GM12878 (cell line): Measurements from ENCODE around the gene LGALS1. TPM values are rescaled to one million over a fixed set of nuclear protein-coding genes. Genes with fewer than 3 reads are reported as not detected.
A peak's percentile ranks its signal among the peaks of the same experiment; 100 is the strongest.

ENCODE experiments used
- ATAC-seq: fragments of 200-7000 bp; cut with Tn5 transposase; 3 replicates; pipeline ENCODE4 v1.9.1; 2020; ENCODE audit warnings: mild to moderate bottlenecking, moderate library complexity
- BruUV-seq: library from RNA; stranded (reverse); fragments of 400-500 nt; replicated peaks from 2 replicates; lab custom pipeline; 2021; lab: Mats Ljungman, UMichigan
- CTCF ChIA-PET: fragments of 300-600 bp; sonication (Branson Sonifier 250); formaldehyde crosslinking; extraction: SDS; loops from one replicate; lab custom pipeline; 2021; ENCODE audit warnings: inconsistent platforms; lab: Yijun Ruan, JAX
- POLR2A ChIA-PET: fragments of 350-600 bp; formaldehyde crosslinking; extraction: SDS; loops from one replicate; lab custom pipeline; 2021; ENCODE audit warnings: inconsistent platforms; lab: Charles Lee
- RAD21 ChIA-PET: fragments of 300-600 bp; sonication (Branson Sonifier 250); formaldehyde crosslinking; loops from one replicate; lab custom pipeline; 2023; ENCODE audit warnings: antibody characterized with exemption; ENCODE audit not compliant: unreplicated experiment; lab: Charles Lee
- SMC1A ChIA-PET: fragments of 300-600 bp; sonication (Branson Sonifier 250); formaldehyde crosslinking; loops from one replicate; lab custom pipeline; 2023; ENCODE audit not compliant: unreplicated experiment, uncharacterized antibody; lab: Charles Lee
- DNase-seq: peaks from one replicate; pipeline ENCODE4 v3.0.0-alpha.2; 2011; ENCODE audit warnings: low read depth, low spot score
- FAIRE-seq: peaks from 3 replicates; lab custom pipeline; 2011; peaks lifted over from hg19 to GRCh38; lab: Jason Lieb, UNC
- H2AFZ ChIP-seq: 2 replicates; pipeline ENCODE4 v1.6.0; 2011; ENCODE audit warnings: low read depth, low read length, control low read depth; ENCODE audit not compliant: control insufficient read depth
- H3K27ac ChIP-seq: 2 replicates; pipeline ENCODE4 v1.5.1; 2011; ENCODE audit warnings: control low read depth; ENCODE audit not compliant: control insufficient read depth, insufficient read depth
- H3K27me3 ChIP-seq, 2 experiments: replicated peaks in 1 of 2; 2 replicates each; pipeline versions ENCODE4 v1.6.0 to v1.6.1; 2011; ENCODE audit warnings: low read length in 1 of 2; ENCODE audit not compliant: control insufficient read depth in 2 of 2, insufficient read depth in 2 of 2
- H3K36me3 ChIP-seq, 2 experiments: 2 replicates each; pipeline ENCODE4 v1.5.1; 2011; ENCODE audit warnings: low read length in 1 of 2; ENCODE audit not compliant: control insufficient read depth in 2 of 2, insufficient read depth in 2 of 2
- H3K4me1 ChIP-seq: 2 replicates; pipeline ENCODE4 v1.6.1; 2011; ENCODE audit warnings: mild to moderate bottlenecking, low read length, moderate library complexity, mixed read lengths; ENCODE audit not compliant: control insufficient read depth, insufficient read depth
- H3K4me2 ChIP-seq: 2 replicates; pipeline ENCODE4 v1.6.0; 2011; ENCODE audit warnings: control low read depth; ENCODE audit not compliant: control insufficient read depth, insufficient read depth
- H3K4me3 ChIP-seq: fragments of 200-600 bp; sonication (generic); 2 replicates; pipeline ENCODE4 v1.5.1; 2016
- H3K79me2 ChIP-seq: 2 replicates; pipeline ENCODE4 v1.6.0; 2011; ENCODE audit warnings: low read length; ENCODE audit not compliant: control insufficient read depth, insufficient read depth
- H3K9ac ChIP-seq: 2 replicates; pipeline ENCODE4 v1.8.0; 2011; ENCODE audit warnings: low read length, control low read depth, mixed read lengths; ENCODE audit not compliant: control insufficient read depth, insufficient read depth
- H3K9me3 ChIP-seq: replicated peaks from 3 replicates; pipeline ENCODE4 v1.5.1; 2011; ENCODE audit warnings: mild to moderate bottlenecking, low read length; ENCODE audit not compliant: control insufficient read depth, insufficient read depth
- H4K20me1 ChIP-seq: 2 replicates; pipeline ENCODE4 v1.6.0; 2011; ENCODE audit not compliant: control insufficient read depth, insufficient read depth
- CTCF ChIP-seq, 3 experiments: IDR thresholded peaks in 2 of 3; conservative IDR thresholded peaks in 1 of 3; 2 replicates each; pipeline ENCODE4 v1.5.1; 2011; ENCODE audit warnings: low read depth in 3 of 3, low read length in 3 of 3, mild to moderate bottlenecking in 3 of 3, control low read depth in 2 of 3, moderate library complexity in 2 of 3, inconsistent platforms in 1 of 3, mixed read lengths in 1 of 3; ENCODE audit not compliant: control insufficient read depth in 2 of 3, insufficient read depth in 1 of 3; ENCODE audit errors: extremely low read depth in 1 of 3
- FOXM1 ChIP-seq: IDR thresholded peaks from 2 replicates; pipeline ENCODE4 v1.6.1; 2012; ENCODE audit warnings: low read depth, mild to moderate bottlenecking, inconsistent platforms, low read length, moderate library complexity
- HCFC1 ChIP-seq: fragments of 150-350 bp; IDR thresholded peaks from 2 replicates; pipeline ENCODE4 v1.6.1; 2014; ENCODE audit warnings: low read length
- JUNB ChIP-seq: IDR thresholded peaks from 2 replicates; pipeline ENCODE4 v1.6.1; 2016; ENCODE audit warnings: antibody characterized with exemption, mild to moderate bottlenecking
- KLF5 ChIP-seq: fragments of 450-650 bp; IDR thresholded peaks from 2 replicates; pipeline ENCODE4 v1.6.1; 2014; ENCODE audit warnings: mild to moderate bottlenecking; ENCODE audit not compliant: partially characterized antibody
- MEF2A ChIP-seq: IDR thresholded peaks from 2 replicates; pipeline ENCODE4 v1.6.1; 2011; ENCODE audit warnings: low read depth, mild to moderate bottlenecking, low read length, moderate library complexity; ENCODE audit not compliant: insufficient read depth
- MLLT1 ChIP-seq: fragments of 450-650 bp; IDR thresholded peaks from 2 replicates; pipeline ENCODE4 v1.6.1; 2016; ENCODE audit warnings: mild to moderate bottlenecking
- PKNOX1 ChIP-seq: fragments of 450-650 bp; IDR thresholded peaks from 2 replicates; pipeline ENCODE4 v1.6.1; 2016; ENCODE audit warnings: mild to moderate bottlenecking
- POLR2AphosphoS5 ChIP-seq: IDR thresholded peaks from 2 replicates; pipeline ENCODE4 v1.6.1; 2011; ENCODE audit warnings: mild to moderate bottlenecking, low read length, inconsistent platforms
- SIX5 ChIP-seq: IDR thresholded peaks from 2 replicates; pipeline ENCODE4 v1.6.1; 2011; ENCODE audit warnings: mild to moderate bottlenecking, low read depth, low read length, moderate library complexity; ENCODE audit not compliant: severe bottlenecking
- USF2 ChIP-seq: IDR thresholded peaks from 2 replicates; pipeline ENCODE4 v1.6.1; 2011; ENCODE audit warnings: low read depth, low read length, improper control_type of control experiment, borderline replicate concordance
- WRNIP1 ChIP-seq: IDR thresholded peaks from 2 replicates; pipeline ENCODE4 v1.6.1; 2011; ENCODE audit warnings: low read depth, low read length, improper control_type of control experiment, borderline replicate concordance
- WGBS: methylation state at CpG from one replicate; pipeline ENCODE4 v1.1.6; 2016; ENCODE audit warnings: low lambda C conversion rate; ENCODE audit not compliant: insufficient replicate concordance, insufficient coverage; ENCODE audit errors: missing lambda C conversion rate; 5-methylcytosine and 5-hydroxymethylcytosine counted together
- in situ Hi-C: fragments of 300-500 bp; cut with MboI; formaldehyde crosslinking; loops from 9 replicates; pipeline ENCODE4 v1.14.3; 2018; ENCODE audit warnings: mixed read lengths
- intact Hi-C: fragments of 100-400 bp; cut with micrococcal nuclease; formaldehyde crosslinking; loops from one replicate; pipeline ENCODE4 v1.14.2; 2022; ENCODE audit not compliant: unreplicated experiment
- polyA plus RNA-seq, 11 experiments: library from polyadenylated mRNA; depleted of rRNA in 4 of 11; unstranded in 6 of 11; stranded (reverse) in 5 of 11; fragments of >200 nt; fragmentation: Nextera tagmentation in 4 of 11; fragmentation: Illumina TruSeq in 1 of 11; extraction: Ambion mirVana in 4 of 11; extraction: Trizol in 1 of 11; gene quantifications; 1 replicate in 1 of 11; 2 replicates in 10 of 11; pipeline versions ENCODE4 v1.2.1 to v1.2.3, GENCODE V29; 2011 to 2016; ENCODE audit warnings: inconsistent platforms in 2 of 11, missing spikeins in 2 of 11, low read depth in 1 of 11
- total RNA-seq, 4 experiments: library from RNA; depleted of rRNA in 3 of 4; stranded (reverse); fragments of >200 nt in 3 of 4; fragmentation: Illumina TruSeq in 1 of 4; extraction: Trizol in 1 of 4; gene quantifications; 2 replicates each; pipeline versions ENCODE4 v1.2.1 to v1.2.3, GENCODE V29; 2013 to 2021

The LGALS1 gene
- total and polyA plus RNA-seq, 10 of the 15 experiments (the other 5 are each of a cell fraction or from before 2014, with no cell fraction given) = 312 to 1,889 (median 706) TPM

- FAIRE-seq = peak; percentile 49
- peaks cover 37% of the 10 kb centered on the region for H3K4me1 ChIP-seq
- peak overlapping the region; percentile 78 for H3K9ac ChIP-seq
- no peak for DNase-seq
- intact Hi-C loops = loop anchor here (2.0 kb wide), 1 partner anchor 44 kb away; no protein-coding TSS in a partner anchor
- ATAC-seq = peak; percentile 73
- H3K36me3 ChIP-seq = peaks cover 2% of the 10 kb centered on the region in 2 experiments; a peak in 1 of 4 replicates
- 2% methylated on average over 35 of the region's 42 CpGs for WGBS
- BruUV-seq = TSS peak; percentile 82
- in situ Hi-C loops = no loop called here
- H2AFZ ChIP-seq = peak overlapping the region; percentile 55
- H3K27me3 ChIP-seq = no peaks in the 10 kb centered on the region
- ChIA-PET POLR2A (interaction anchor here (0.5 to 14.0 kb wide), 13 partner anchors 9 to 235 kb away, joined by 3 to 209 read pairs (median 7); partner anchors contain the start of genes ANKRD54, GGA1, NOL12 and PDXP), RAD21 (interaction anchor here (1.0 to 5.1 kb wide), 8 partner anchors 9 to 69 kb away, joined by 3 to 112 read pairs (median 17); partner anchors contain the start of genes GGA1, NOL12 and PDXP), CTCF (interaction anchor here (12.4 to 19.9 kb wide), 4 partner anchors 16 to 70 kb away, joined by 167 to 414 read pairs (median 287); partner anchors contain the start of genes GGA1, PDXP and SH3BP1), SMC1A (interaction anchor here (0.6 to 10.9 kb wide), 7 partner anchors 17 to 68 kb away, joined by 3 to 98 read pairs (median 6); partner anchors contain the start of genes PDXP and SH3BP1)
- no peaks in the 10 kb centered on the region for H3K9me3 ChIP-seq
- peaks cover 30% of the 10 kb centered on the region for H3K79me2 ChIP-seq
- no peaks in the 10 kb centered on the region for H4K20me1 ChIP-seq
- H3K27ac ChIP-seq = peak overlapping the region; percentile 85
- H3K4me2 ChIP-seq = peak overlapping the region; percentile 97
- H3K4me3 ChIP-seq = peak overlapping the region; percentile 91
- TF ChIP-seq HCFC1 = no peak
- no peak for TF ChIP-seq USF2
- TF ChIP-seq KLF5 = no peak
- TF ChIP-seq PKNOX1 = peak; percentile 16; the same call in 1 of the 2 replicates
- TF ChIP-seq WRNIP1 = 0 out of 2 replicates have a peak, but pooled peaks have one; percentile 14
- TF ChIP-seq POLR2AphosphoS5 = peak; percentile 61; the same call in 1 of the 2 replicates
- TF ChIP-seq MEF2A = no peak
- TF ChIP-seq MLLT1 = 0 out of 2 replicates have a peak, but pooled peaks have one; percentile 61
- no peak for TF ChIP-seq CTCF (IDR thresholded peaks at IDR 0.05 in 2 of 3, conservative IDR thresholded peaks at IDR 0.05 in 1 of 3; ENCODE audit: control insufficient read depth in 2 of 3, extremely low read depth in 1 of 3, insufficient read depth in 1 of 3, low read depth in 3 of 3, low read length in 3 of 3)
- TF ChIP-seq FOXM1 = no peak
- no peak for TF ChIP-seq SIX5
- no peak for TF ChIP-seq JUNB
Observed at GRCh38 chr22:37676736-37677492, 1.5 kb downstream of the LGALS1 start.
